Parathyroid adenoma (tissue), 2 donors: ENCODE results near the gene ZCCHC24.

Experiments
- H2AFZ ChIP-seq: fragments of 300-600 bp; sonication (generic); one replicate; pipeline ENCODE4 v1.7.0; 2017; ENCODE audit warnings: antibody characterized with exemption, mild to moderate bottlenecking
- H3K27ac ChIP-seq: fragments of 300-600 bp; sonication (generic); one replicate; pipeline ENCODE4 v1.7.0; 2017
- H3K27me3 ChIP-seq: fragments of 300-600 bp; sonication (generic); one replicate; pipeline ENCODE4 v1.7.0; 2017; ENCODE audit warnings: low read length; ENCODE audit not compliant: control insufficient read depth, insufficient read depth
- H3K36me3 ChIP-seq: fragments of 300-600 bp; sonication (generic); one replicate; pipeline ENCODE4 v1.7.0; 2017; ENCODE audit warnings: low read length; ENCODE audit not compliant: control insufficient read depth, insufficient read depth
- H3K4me1 ChIP-seq: fragments of 300-600 bp; sonication (generic); one replicate; pipeline ENCODE4 v1.7.0; 2017; ENCODE audit warnings: control low read depth
- H3K4me2 ChIP-seq: fragments of 300-600 bp; sonication (generic); one replicate; pipeline ENCODE4 v1.7.0; 2017; ENCODE audit warnings: low read length
- H3K4me3 ChIP-seq: fragments of 300-600 bp; sonication (generic); one replicate; pipeline ENCODE4 v1.7.0; 2017; ENCODE audit warnings: low read depth, low read length
- H3K79me2 ChIP-seq: fragments of 300-600 bp; sonication (generic); one replicate; pipeline ENCODE4 v1.7.0; 2017; ENCODE audit warnings: control low read depth
- H3K9ac ChIP-seq: fragments of 300-600 bp; sonication (generic); one replicate; pipeline ENCODE4 v1.7.0; 2017; ENCODE audit warnings: mild to moderate bottlenecking
- H3K9me3 ChIP-seq: fragments of 300-600 bp; sonication (generic); one replicate; pipeline ENCODE4 v1.7.0; 2017; ENCODE audit warnings: low read length; ENCODE audit not compliant: control insufficient read depth
- CTCF ChIP-seq: fragments of 300-600 bp; sonication (generic); IDR thresholded peaks from one replicate; pipeline ENCODE4 v1.7.0; 2017; ENCODE audit warnings: antibody characterized with exemption, mild to moderate bottlenecking
- donor health status: primary hyperparathyroidism.

ZCCHC24 gene

GRCh38 chr10:79390057-79390456 lies 55.4 kb downstream of the ZCCHC24 start:
- Histone ChIP-seq H3K36me3 (no peaks in the 10 kb centered on the region), H3K27me3 (no peaks in the 10 kb centered on the region), H3K4me1 (no peaks in the 10 kb centered on the region), H3K4me3 (no peak overlapping the region), H3K4me2 (no peak overlapping the region), H3K9ac (no peak overlapping the region), H3K27ac (no peak overlapping the region), H2AFZ (no peak overlapping the region), H3K79me2 (no peaks in the 10 kb centered on the region), H3K9me3 (no peaks in the 10 kb centered on the region)
- TF ChIP-seq CTCF: no peak

GRCh38 chr10:79387974-79388850 lies 57.2 kb downstream of the ZCCHC24 start:
- H3K79me2 ChIP-seq: no peaks in the 10 kb centered on the region
- H3K9ac ChIP-seq: no peak overlapping the region
- H3K9me3 ChIP-seq: no peaks in the 10 kb centered on the region
- H2AFZ ChIP-seq: no peak overlapping the region
- H3K36me3 ChIP-seq: no peaks in the 10 kb centered on the region
- H3K4me1 ChIP-seq: no peaks in the 10 kb centered on the region
- H3K4me3 ChIP-seq: no peak overlapping the region
- H3K27me3 ChIP-seq: no peaks in the 10 kb centered on the region
- H3K4me2 ChIP-seq: no peak overlapping the region
- H3K27ac ChIP-seq: no peak overlapping the region
- TF ChIP-seq CTCF: no peak

- no peak overlapping the region for H3K27ac ChIP-seq
- TF ChIP-seq CTCF: no peak
- no peak overlapping the region for H3K9ac ChIP-seq
- no peak overlapping the region for H3K4me3 ChIP-seq
- H3K36me3 ChIP-seq: no peaks in the 10 kb centered on the region
- H3K9me3 ChIP-seq: no peaks in the 10 kb centered on the region
- H3K4me2 ChIP-seq: no peak overlapping the region
- H2AFZ ChIP-seq: no peak overlapping the region
- H3K27me3 ChIP-seq: no peaks in the 10 kb centered on the region
- no peaks in the 10 kb centered on the region for H3K79me2 ChIP-seq
- H3K4me1 ChIP-seq: no peaks in the 10 kb centered on the region
These were observed 57.9 kb downstream of the ZCCHC24 start for GRCh38 chr10:79387466-79387973.

GRCh38 chr10:79386637-79387465 lies 58.6 kb downstream of the ZCCHC24 start:
- H3K27me3 ChIP-seq: no peaks in the 10 kb centered on the region
- H3K4me1 ChIP-seq: no peaks in the 10 kb centered on the region
- H3K4me2 ChIP-seq: no peak overlapping the region
- no peak overlapping the region for H3K9ac ChIP-seq
- no peak for TF ChIP-seq CTCF
- no peak overlapping the region for H2AFZ ChIP-seq
- no peaks in the 10 kb centered on the region for H3K79me2 ChIP-seq
- no peak overlapping the region for H3K27ac ChIP-seq
- no peaks in the 10 kb centered on the region for H3K36me3 ChIP-seq
- H3K4me3 ChIP-seq: no peak overlapping the region
- H3K9me3 ChIP-seq: no peaks in the 10 kb centered on the region
